GM04503 (cell line): ENCODE measurements around the gene KREMEN2.
"Not testable (repeated sequence)": the region's sequence is repeated elsewhere in the genome, so short reads cannot be mapped to it uniquely, and the experiment has no call there.

Experiments used
- DNase-seq: peaks from one replicate; pipeline ENCODE4 v3.0.0-alpha.2; 2012; ENCODE audit warnings: low read depth

Gene KREMEN2

GRCh38 chr16:2963723-2964474, at the start of gene KREMEN2:
KREMEN2 (plus strand) TSS chr16:2964275; CDS start chr16:2964521, 246 bp downstream.
- DNase-seq = no peak

- DNase-seq = no peak
Measured at GRCh38 chr16:2915196-2915929, 48.7 kb upstream of the KREMEN2 start.

GRCh38 chr16:2919511-2920255, 44.4 kb upstream of the KREMEN2 start:
- DNase-seq = peak; percentile 34

DNA sequence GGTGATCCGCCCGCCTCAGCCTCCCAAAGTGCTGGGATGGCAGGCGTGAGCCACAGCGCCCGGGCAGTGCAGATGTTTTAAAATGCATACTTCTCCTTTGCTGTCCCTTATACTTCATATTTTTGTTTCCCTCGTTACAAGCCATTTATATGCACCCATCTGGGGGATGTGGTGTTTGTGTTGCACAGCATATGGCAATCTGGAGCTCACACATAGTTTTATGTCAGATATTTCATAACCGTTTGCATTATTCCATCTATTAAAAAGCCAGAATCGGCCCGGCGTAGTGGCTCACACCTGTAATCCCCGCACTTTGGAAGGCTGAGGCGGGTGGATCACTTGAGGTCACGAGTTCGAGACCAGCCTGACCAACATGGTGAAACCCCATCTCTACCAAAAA, 40.6 kb upstream of the KREMEN2 start:
- no peak for DNase-seq

DNA sequence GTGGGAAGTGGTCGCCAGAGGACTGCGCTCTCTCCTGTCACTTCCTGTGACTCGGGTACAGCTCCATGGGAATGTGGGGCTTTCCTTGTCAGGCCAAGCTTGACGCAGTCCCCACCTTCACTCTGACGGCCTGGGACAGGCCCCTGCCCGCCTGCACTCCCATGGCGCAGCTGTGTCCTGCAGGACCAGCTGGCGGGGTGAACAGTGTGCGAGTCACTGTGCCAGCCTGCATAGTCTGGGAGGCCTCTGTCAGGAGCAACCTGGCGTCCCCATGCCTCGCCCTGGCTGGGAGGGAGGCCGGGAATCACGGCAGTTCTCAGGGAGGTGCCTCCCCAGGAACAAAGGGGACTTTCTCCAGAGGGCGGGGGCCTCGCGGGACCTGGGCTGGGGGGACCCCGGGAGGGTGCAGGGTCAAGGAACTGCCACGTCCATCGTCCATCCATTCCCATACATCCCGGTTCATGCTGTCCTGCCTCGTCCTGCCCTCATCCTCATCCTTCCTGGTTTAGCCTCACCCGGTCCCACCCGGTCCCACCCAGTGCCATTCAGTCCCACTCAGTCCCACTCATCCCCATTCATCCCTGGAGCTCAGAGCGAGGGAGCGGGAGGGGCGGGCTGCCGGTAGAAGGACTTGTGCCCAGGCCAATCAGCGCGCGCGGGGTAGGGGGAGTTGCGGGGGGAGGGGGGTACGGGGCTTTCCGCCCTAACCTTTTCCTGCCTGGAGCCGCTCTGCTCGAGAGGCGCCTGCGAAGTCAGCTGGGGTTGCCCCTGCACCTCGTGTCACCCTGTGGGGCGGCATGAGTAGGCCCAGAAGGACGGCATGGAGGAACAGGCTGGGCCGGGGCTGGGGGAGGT, 38.9 kb upstream of the KREMEN2 start:
- no peak for DNase-seq

GRCh38 chr16:2925951-2926649, 38.0 kb upstream of the KREMEN2 start:
- no peak for DNase-seq

DNA sequence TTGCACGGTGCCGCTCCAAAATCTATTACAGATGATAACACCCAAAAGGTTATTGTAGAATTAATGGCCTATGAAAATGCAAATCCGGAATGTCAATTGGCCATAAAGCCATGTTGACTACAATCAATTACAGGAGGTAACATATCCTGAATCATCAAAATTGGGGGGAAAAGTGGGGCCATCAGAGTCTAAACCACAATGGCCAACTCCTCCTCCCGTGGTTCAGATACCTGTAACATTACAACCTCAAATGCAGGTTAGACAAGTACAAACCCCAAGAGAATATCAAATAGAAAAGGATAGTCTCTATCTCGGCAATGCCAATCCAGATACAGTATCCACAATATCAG, 37.5 kb upstream of the KREMEN2 start:
- no peak for DNase-seq

DNA sequence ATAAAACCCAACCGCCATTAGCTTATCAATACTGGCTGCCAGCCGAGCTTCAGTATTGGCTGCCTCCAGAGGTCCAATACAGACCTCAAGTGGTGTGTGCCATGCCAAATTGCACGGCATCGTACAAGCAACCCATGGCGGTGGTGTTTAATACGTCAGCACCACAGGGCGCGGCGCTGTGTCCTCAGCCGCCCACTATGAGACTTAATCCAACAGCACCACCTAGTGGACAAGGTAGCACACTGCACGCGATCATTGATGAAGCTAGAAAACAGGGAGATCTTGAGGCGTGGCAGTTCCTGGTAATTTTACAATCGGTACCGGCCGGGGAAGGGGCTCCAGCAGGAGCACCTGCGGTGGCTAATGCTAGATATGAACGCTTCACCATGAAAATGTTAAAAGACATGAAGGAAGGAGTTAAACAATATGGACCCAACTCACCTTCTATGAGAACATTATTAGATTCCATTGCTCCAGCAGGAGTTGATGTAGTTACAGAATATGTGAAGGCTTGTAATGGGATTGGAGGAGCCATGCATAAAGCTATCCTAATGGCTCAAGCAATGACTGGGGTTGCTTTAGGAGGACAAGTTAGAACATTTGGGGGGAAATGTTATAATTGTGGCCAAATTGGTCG, 36.9 kb upstream of the KREMEN2 start:
- DNase-seq = peak; percentile 42

DNA sequence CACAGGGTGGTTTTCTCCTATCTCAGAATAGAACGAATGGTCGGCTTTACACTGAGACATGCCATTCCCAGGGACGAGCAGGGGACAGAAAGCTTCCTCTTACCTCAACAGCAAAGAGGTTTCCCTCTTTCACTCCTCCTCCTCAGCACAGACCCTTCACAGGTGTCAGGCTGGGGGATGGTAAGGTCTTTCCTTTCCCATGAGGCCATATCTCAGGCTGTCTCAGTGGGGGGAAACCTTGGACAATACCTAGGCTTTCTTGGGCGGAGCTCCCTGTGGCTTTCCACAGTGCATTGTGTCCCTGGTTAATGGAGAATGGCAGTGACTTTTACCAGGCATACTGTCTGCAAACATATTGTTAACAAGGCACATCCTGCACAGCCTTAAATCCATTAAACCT, 35.9 kb upstream of the KREMEN2 start:
- DNase-seq = not testable (repeated sequence)

- DNase-seq = no peak
Measured at GRCh38 chr16:2928796-2929195, 35.3 kb upstream of the KREMEN2 start.

DNA sequence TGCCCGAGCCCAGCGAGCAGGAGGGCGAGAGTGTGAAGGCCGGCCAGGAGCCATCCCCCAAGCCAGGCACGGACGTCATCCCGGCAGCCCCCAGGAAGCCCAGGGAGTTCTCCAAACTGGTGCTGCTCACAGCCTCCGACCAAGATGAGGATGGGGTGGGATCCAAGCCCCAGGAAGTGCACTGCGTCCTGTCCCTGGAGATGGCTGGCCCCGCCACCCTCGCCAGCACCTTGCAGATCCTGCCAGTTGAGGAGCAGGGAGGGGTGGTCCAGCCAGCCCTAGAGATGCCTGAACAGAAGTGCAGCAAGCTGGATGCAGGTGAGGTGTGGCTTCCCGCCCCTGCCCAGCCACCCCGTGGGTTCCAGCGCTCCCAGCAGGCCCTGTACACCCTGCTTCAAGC, 34.4 kb upstream of the KREMEN2 start:
- no peak for DNase-seq

- no peak for DNase-seq
Measured at GRCh38 chr16:2930236-2930635, 33.8 kb upstream of the KREMEN2 start.

- DNase-seq = not testable (repeated sequence)
Measured at GRCh38 chr16:2931231-2931914, 32.7 kb upstream of the KREMEN2 start.

- DNase-seq = no peak
Measured at GRCh38 chr16:2933136-2933535, 30.9 kb upstream of the KREMEN2 start.

DNA sequence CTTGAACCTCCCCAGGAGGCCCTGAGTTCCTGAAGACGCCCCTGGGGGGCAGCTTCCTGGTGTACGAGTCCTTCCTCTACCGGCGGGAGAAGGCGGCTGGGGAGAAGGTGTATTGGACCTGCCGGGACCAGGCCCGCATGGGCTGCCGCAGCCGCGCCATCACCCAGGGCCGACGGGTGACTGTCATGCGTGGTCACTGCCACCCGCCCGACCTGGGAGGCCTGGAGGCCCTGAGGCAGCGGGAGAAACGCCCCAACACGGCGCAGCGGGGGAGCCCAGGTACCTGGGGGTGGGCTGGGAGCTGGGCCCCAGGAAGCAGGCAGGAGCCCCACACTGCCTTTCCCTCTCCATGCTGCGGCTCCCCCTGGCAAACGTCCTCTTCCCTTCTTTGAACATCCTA, 30.4 kb upstream of the KREMEN2 start:
- no peak for DNase-seq

GRCh38 chr16:2934450-2934849, 29.6 kb upstream of the KREMEN2 start:
- DNase-seq = no peak

GRCh38 chr16:2936436-2937011, 27.6 kb upstream of the KREMEN2 start:
- DNase-seq = no peak

- no peak for DNase-seq
Measured at GRCh38 chr16:2937170-2937569, 26.9 kb upstream of the KREMEN2 start.

- DNase-seq = no peak
Measured at GRCh38 chr16:2938206-2938605, 25.9 kb upstream of the KREMEN2 start.

DNA sequence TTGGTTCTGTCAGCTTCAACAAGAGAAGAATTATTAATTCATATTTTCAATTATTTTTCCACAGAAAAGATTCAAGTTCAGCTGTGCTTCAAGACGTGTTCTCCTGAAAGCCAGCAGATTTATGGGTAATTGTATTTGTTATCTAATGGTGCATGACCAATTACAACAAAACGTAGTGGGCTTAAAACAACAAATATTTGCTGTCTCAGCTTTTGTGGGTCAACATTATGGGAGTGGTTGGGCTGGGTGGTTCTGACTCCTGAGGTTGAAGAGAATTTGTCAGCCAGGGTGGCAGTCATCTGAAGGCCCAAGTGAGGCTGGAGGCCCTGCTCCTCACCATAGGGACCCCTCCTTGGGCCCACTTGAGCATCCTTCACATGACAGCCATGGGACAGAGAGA, 24.1 kb upstream of the KREMEN2 start:
- DNase-seq = no peak
